ENCODE results near the gene CCDC134. TPM values are rescaled to one million over a fixed set of nuclear protein-coding genes. Genes with fewer than 3 reads are reported as not detected.

CCDC134 gene
- total and polyA plus RNA-seq, 2 of the 8 experiments (the other 6 are each of a cell fraction or from before 2014, with no cell fraction given): 7.7 to 20.0 TPM

DNA sequence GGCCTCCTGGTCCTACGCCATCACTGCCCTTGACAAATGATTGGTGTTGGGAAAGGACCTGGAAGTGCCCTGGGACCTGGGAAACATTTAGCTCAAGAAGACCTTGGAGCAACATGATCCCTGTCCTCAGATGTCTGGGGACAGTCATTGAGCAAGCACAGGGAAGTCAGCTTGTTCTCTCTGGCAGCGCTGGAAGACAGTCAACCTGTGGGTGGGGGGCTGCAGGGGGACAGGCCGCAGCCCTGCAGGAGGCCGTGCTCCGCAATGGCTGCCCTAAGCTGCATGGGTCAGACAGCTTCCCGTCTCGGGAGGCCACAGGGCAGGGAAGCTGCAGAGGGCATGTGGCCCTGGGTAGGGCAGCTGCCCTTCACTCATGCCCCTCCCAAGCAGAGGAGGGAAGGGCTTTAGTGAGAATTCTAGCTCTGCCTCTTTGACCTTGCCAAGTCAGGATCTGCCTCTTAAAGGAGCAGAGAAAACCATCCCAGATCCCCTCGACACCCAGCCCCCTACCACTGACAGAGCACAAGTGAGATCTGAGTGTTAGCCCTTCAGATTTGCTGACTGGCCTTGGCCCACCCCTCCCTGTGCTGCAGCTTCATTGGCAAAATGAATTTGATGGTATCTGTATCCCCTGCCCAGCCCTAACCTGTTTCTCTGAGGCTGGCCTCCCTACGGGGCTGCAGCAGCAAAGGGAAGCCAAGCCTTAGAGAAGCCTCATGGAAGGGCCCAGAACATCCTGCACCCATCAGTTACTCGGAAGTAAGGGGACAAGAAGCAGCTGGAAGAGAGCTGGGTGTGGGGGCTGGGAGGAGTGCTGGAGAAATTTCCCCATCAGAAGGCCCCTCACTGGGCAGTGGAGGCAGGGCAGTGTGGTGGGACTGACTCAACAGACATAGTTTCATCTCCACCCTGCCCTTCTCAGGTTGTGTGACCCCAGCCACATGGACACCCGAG lies 26.2 kb downstream of the CCDC134 start (continued):
- TF ChIP-seq, protein P1, sequence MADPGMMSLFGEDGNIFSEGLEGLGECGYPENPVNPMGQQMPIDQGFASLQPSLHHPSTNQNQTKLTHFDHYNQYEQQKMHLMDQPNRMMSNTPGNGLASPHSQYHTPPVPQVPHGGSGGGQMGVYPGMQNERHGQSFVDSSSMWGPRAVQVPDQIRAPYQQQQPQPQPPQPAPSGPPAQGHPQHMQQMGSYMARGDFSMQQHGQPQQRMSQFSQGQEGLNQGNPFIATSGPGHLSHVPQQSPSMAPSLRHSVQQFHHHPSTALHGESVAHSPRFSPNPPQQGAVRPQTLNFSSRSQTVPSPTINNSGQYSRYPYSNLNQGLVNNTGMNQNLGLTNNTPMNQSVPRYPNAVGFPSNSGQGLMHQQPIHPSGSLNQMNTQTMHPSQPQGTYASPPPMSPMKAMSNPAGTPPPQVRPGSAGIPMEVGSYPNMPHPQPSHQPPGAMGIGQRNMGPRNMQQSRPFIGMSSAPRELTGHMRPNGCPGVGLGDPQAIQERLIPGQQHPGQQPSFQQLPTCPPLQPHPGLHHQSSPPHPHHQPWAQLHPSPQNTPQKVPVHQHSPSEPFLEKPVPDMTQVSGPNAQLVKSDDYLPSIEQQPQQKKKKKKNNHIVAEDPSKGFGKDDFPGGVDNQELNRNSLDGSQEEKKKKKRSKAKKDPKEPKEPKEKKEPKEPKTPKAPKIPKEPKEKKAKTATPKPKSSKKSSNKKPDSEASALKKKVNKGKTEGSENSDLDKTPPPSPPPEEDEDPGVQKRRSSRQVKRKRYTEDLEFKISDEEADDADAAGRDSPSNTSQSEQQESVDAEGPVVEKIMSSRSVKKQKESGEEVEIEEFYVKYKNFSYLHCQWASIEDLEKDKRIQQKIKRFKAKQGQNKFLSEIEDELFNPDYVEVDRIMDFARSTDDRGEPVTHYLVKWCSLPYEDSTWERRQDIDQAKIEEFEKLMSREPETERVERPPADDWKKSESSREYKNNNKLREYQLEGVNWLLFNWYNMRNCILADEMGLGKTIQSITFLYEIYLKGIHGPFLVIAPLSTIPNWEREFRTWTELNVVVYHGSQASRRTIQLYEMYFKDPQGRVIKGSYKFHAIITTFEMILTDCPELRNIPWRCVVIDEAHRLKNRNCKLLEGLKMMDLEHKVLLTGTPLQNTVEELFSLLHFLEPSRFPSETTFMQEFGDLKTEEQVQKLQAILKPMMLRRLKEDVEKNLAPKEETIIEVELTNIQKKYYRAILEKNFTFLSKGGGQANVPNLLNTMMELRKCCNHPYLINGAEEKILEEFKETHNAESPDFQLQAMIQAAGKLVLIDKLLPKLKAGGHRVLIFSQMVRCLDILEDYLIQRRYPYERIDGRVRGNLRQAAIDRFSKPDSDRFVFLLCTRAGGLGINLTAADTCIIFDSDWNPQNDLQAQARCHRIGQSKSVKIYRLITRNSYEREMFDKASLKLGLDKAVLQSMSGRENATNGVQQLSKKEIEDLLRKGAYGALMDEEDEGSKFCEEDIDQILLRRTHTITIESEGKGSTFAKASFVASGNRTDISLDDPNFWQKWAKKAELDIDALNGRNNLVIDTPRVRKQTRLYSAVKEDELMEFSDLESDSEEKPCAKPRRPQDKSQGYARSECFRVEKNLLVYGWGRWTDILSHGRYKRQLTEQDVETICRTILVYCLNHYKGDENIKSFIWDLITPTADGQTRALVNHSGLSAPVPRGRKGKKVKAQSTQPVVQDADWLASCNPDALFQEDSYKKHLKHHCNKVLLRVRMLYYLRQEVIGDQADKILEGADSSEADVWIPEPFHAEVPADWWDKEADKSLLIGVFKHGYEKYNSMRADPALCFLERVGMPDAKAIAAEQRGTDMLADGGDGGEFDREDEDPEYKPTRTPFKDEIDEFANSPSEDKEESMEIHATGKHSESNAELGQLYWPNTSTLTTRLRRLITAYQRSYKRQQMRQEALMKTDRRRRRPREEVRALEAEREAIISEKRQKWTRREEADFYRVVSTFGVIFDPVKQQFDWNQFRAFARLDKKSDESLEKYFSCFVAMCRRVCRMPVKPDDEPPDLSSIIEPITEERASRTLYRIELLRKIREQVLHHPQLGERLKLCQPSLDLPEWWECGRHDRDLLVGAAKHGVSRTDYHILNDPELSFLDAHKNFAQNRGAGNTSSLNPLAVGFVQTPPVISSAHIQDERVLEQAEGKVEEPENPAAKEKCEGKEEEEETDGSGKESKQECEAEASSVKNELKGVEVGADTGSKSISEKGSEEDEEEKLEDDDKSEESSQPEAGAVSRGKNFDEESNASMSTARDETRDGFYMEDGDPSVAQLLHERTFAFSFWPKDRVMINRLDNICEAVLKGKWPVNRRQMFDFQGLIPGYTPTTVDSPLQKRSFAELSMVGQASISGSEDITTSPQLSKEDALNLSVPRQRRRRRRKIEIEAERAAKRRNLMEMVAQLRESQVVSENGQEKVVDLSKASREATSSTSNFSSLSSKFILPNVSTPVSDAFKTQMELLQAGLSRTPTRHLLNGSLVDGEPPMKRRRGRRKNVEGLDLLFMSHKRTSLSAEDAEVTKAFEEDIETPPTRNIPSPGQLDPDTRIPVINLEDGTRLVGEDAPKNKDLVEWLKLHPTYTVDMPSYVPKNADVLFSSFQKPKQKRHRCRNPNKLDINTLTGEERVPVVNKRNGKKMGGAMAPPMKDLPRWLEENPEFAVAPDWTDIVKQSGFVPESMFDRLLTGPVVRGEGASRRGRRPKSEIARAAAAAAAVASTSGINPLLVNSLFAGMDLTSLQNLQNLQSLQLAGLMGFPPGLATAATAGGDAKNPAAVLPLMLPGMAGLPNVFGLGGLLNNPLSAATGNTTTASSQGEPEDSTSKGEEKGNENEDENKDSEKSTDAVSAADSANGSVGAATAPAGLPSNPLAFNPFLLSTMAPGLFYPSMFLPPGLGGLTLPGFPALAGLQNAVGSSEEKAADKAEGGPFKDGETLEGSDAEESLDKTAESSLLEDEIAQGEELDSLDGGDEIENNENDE (IDR thresholded peaks at IDR 0.05; ENCODE audit: insufficient replicate concordance, low read length): no peak
- no peak for TF ChIP-seq BRCA1 (IDR thresholded peaks at IDR 0.05; ENCODE audit: low read depth, low read length)
- no peak for TF ChIP-seq JUND (IDR thresholded peaks at IDR 0.05; ENCODE audit: low read length)
- TF ChIP-seq NRF1 (IDR thresholded peaks at IDR 0.05; ENCODE audit: low read depth, low read length): no peak
- no peak for TF ChIP-seq KDM5A (IDR thresholded peaks at IDR 0.05; ENCODE audit: low read length)
- no peak for TF ChIP-seq SUZ12 (IDR thresholded peaks at IDR 0.05; ENCODE audit: low read length)
- TF ChIP-seq CTBP2 (IDR thresholded peaks at IDR 0.05; ENCODE audit: borderline replicate concordance, insufficient read depth, insufficient read length, low read length): no peak
- TF ChIP-seq CBX5 (IDR thresholded peaks at IDR 0.05; ENCODE audit: low read depth, low read length): no peak

All from H1 (cell line).